HG03103 (cell line): ENCODE results near the gene DDT.
"Not testable (repeated sequence)": the region's sequence is repeated elsewhere in the genome, so short reads cannot be mapped to it uniquely, and the experiment has no call there.

Source experiments
- ATAC-seq: cut with Tn5 transposase; IDR thresholded peaks from one replicate; pipeline ENCODE4 v1.9.1; 2021; ENCODE audit warnings: low read depth; ENCODE audit not compliant: unreplicated experiment

The DDT gene

GRCh38 chr22:23954193-23954990, 19.8 kb downstream of the DDT start:
- not testable (repeated sequence) for ATAC-seq

GRCh38 chr22:23953485-23953884, 20.8 kb downstream of the DDT start:
- ATAC-seq, result not testable (repeated sequence)

- not testable (repeated sequence) for ATAC-seq
Observed at GRCh38 chr22:23952794-23953405, 21.3 kb downstream of the DDT start.

- not testable (repeated sequence) for ATAC-seq
Observed at GRCh38 chr22:23951383-23951782, 22.9 kb downstream of the DDT start.

- ATAC-seq, result not testable (repeated sequence)
Observed at GRCh38 chr22:23949764-23950163, 24.5 kb downstream of the DDT start.

- not testable (repeated sequence) for ATAC-seq
Observed at GRCh38 chr22:23947391-23947790, 26.9 kb downstream of the DDT start.

- ATAC-seq, result not testable (repeated sequence)
Observed at GRCh38 chr22:23940166-23940565, 34.1 kb downstream of the DDT start.

- no peak for ATAC-seq
Observed at GRCh38 chr22:23939017-23939357, 35.3 kb downstream of the DDT start.

- ATAC-seq, result no peak
Observed at GRCh38 chr22:23938328-23939016, 35.8 kb downstream of the DDT start.

- ATAC-seq, result no peak
Observed at GRCh38 chr22:23926561-23926960, 47.7 kb downstream of the DDT start.

GRCh38 chr22:23925020-23925606, 49.1 kb downstream of the DDT start:
- no peak for ATAC-seq

- no peak for ATAC-seq
Observed at GRCh38 chr22:23922921-23923320, 51.3 kb downstream of the DDT start.

- ATAC-seq, result not testable (repeated sequence)
Observed at GRCh38 chr22:23921586-23922201, 52.5 kb downstream of the DDT start.
